Keratinocyte (primary cell): ENCODE results near the gene COTL1.

Source experiments
- EZH2 ChIP-seq: IDR thresholded peaks from one replicate; pipeline ENCODE4 v1.6.1; 2012; ENCODE audit warnings: inconsistent platforms, mild to moderate bottlenecking, low read length, moderate library complexity
- TF ChIP-seq, protein P1 (sequence below), 3 experiments: IDR thresholded peaks in 1 of 3; conservative IDR thresholded peaks in 1 of 3; optimal IDR thresholded peaks in 1 of 3; 2 replicates in 2 of 3; 3 replicates in 1 of 3; pipeline versions ENCODE3 to v1.5.1; 2011; ENCODE audit warnings: low read length in 3 of 3, mild to moderate bottlenecking in 3 of 3, moderate library complexity in 2 of 3, control low read depth in 1 of 3, inconsistent platforms in 1 of 3; ENCODE audit not compliant: insufficient read depth in 2 of 3; ENCODE audit errors: extremely low read depth in 1 of 3

GRCh38 chr16:84629580-84629979 is 11.7 kb upstream of the COTL1 start:
- TF ChIP-seq, protein P1, sequence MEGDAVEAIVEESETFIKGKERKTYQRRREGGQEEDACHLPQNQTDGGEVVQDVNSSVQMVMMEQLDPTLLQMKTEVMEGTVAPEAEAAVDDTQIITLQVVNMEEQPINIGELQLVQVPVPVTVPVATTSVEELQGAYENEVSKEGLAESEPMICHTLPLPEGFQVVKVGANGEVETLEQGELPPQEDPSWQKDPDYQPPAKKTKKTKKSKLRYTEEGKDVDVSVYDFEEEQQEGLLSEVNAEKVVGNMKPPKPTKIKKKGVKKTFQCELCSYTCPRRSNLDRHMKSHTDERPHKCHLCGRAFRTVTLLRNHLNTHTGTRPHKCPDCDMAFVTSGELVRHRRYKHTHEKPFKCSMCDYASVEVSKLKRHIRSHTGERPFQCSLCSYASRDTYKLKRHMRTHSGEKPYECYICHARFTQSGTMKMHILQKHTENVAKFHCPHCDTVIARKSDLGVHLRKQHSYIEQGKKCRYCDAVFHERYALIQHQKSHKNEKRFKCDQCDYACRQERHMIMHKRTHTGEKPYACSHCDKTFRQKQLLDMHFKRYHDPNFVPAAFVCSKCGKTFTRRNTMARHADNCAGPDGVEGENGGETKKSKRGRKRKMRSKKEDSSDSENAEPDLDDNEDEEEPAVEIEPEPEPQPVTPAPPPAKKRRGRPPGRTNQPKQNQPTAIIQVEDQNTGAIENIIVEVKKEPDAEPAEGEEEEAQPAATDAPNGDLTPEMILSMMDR (optimal IDR thresholded peaks at IDR 0.05 in 1 of 3, IDR thresholded peaks at IDR 0.05 in 1 of 3, conservative IDR thresholded peaks at IDR 0.05 in 1 of 3; ENCODE audit: extremely low read depth in 1 of 3, insufficient read depth in 2 of 3, low read length in 3 of 3) = no peak
- TF ChIP-seq EZH2 = no peak
